GM12891 (cell line): Measurements from ENCODE around the gene PLPPR4.

Experiments used
- PAX5 ChIP-seq: IDR thresholded peaks from 2 replicates; pipeline ENCODE4 v1.6.1; 2011; ENCODE audit warnings: low read length, moderate library complexity, mild to moderate bottlenecking; ENCODE audit not compliant: insufficient read depth, severe bottlenecking
- POLR2A ChIP-seq: IDR thresholded peaks from 2 replicates; pipeline ENCODE4 v1.6.1; 2011; ENCODE audit warnings: low read depth, low read length, control low read depth
- POLR2AphosphoS5 ChIP-seq: IDR thresholded peaks from 2 replicates; pipeline ENCODE4 v1.6.1; 2011; ENCODE audit warnings: low read depth, low read length, control low read depth
- POU2F2 ChIP-seq: IDR thresholded peaks from 2 replicates; pipeline ENCODE4 v1.6.1; 2011; ENCODE audit warnings: low read depth, mild to moderate bottlenecking, control low read depth, low read length, moderate library complexity
- TAF1 ChIP-seq: IDR thresholded peaks from 2 replicates; pipeline ENCODE4 v1.6.1; 2011; ENCODE audit warnings: low read depth, low read length, control low read depth

DNA sequence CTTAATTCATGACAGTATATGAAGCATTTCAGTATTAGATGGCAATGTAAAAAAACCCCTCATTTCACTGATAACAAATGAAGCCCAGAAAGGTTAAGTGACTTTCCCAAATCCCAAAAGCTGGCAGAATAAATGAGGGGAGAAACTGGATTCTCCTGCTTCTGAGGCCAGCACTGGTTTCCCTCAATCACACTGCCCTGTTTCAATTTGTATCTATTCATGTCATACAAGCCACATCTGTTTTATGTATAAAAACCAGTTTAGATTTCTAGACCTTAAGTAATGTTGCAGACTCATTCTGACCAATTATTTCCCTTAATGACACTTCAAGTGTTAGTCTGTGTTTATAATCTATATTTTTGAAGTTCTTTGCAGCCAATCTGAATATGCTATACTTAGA, 16.8 kb downstream of the PLPPR4 start:
- TF ChIP-seq POLR2A (no peak), POLR2AphosphoS5 (no peak), POU2F2 (no peak), TAF1 (no peak), PAX5 (no peak)
